Activated T-helper 17 cell treated with anti-CD3 and anti-CD28 coated beads, Interleukin-2, amount 50 U/mL, for 72 hours (primary cell): ENCODE data around the gene C13orf46. TPM values are rescaled to one million over a fixed set of nuclear protein-coding genes. Genes with fewer than 3 reads are reported as not detected.

Experiments
- ATAC-seq: fragments of 150-1000 bp; cut with Tn5 transposase; replicated peaks from 2 replicates; pipeline ENCODE4 v1.10.0; 2021; ENCODE audit warnings: mild to moderate bottlenecking, moderate library complexity
- H3K27ac Mint-ChIP-seq: one replicate; pipeline ENCODE4 v1.8.0; 2022; ENCODE audit warnings: mixed read lengths
- H3K27me3 Mint-ChIP-seq: one replicate; pipeline ENCODE4 v1.8.0; 2022; ENCODE audit warnings: mixed read lengths
- H3K36me3 Mint-ChIP-seq: one replicate; pipeline ENCODE4 v1.8.0; 2022; ENCODE audit warnings: low read depth, mild to moderate bottlenecking, mixed read lengths
- H3K4me1 Mint-ChIP-seq: one replicate; pipeline ENCODE4 v1.8.0; 2022; ENCODE audit warnings: mixed read lengths
- H3K4me3 Mint-ChIP-seq: one replicate; pipeline ENCODE4 v1.8.0; 2022; ENCODE audit warnings: mild to moderate bottlenecking, mixed read lengths
- H3K9me3 Mint-ChIP-seq: one replicate; pipeline ENCODE4 v1.8.0; 2022; ENCODE audit warnings: mixed read lengths
- total RNA-seq, 2 donors: library from RNA; stranded (reverse); gene quantifications; one replicate each; pipeline ENCODE4 v1.2.3, GENCODE V29; 2022

Gene C13orf46
- total RNA-seq, 2 donors from 2014 or later = 1.3 to 3.9 TPM

DNA sequence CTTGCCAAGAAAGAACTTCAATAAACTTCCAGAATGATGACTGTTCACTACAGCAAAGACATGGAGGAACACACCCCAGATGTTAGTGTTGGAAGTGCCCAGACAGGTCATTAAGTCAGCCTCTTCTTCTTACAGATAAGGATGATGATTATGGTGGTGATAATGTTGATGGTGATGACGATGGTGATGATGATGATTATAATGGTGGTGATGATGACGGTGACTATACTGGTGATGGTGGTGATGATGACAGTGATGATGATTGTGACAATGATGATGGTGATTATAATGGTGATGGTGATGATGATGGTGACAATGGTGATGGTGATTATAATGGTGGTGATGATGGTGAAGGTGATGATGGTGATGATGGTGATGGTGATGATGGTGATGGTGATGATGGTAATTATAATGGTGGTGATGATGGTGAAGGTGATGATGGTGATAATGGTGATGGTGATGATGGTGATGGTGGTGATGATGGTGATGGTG, 8.4 kb downstream of the C13orf46 start:
- Mint-ChIP-seq H3K27ac (no peak overlapping the region), H3K4me1 (peaks cover 4% of the 10 kb centered on the region), H3K9me3 (peaks cover 2% of the 10 kb centered on the region), H3K4me3 (no peak overlapping the region), H3K27me3 (no peaks in the 10 kb centered on the region), H3K36me3 (peaks cover 7% of the 10 kb centered on the region)
- no peak for ATAC-seq

DNA sequence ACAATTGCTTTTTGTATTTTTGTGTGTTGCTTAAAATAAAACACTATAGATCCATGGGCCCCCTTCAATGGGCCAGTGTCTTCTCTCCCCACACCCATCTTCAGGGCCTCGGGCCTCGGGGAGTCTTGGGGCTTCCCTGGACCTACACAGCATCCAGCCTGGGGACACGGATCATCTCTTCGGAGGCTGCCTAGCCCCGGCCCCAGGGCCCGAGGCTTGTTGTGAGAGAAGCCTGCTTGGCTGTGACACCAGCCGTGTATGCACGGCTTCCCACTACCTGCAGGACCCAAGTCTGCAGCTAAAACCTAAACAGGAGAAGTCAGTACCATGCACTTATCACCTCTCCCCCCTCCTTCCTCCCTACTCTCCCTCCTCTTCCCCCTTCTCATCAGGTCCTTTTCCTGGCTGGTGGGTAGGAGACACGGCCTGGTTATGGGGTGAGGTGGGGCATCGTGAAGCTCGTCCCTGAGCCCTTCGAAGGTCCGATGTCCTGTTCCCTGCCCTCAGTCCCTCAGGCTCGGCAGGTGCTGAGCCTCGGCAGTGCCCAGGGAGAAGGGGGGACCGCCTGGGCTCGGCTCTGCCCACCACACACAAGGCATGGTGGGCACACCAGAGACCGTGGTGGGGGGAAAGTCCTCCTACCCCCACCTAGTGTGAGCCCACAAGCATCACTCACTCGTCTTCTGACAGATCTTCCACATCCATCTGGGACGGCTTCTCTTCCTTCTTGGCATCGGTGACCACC, 9.5 kb downstream of the C13orf46 start:
- no peak overlapping the region for H3K27ac Mint-ChIP-seq
- no peak overlapping the region for H3K4me3 Mint-ChIP-seq
- H3K36me3 Mint-ChIP-seq = peaks cover 8% of the 10 kb centered on the region
- H3K9me3 Mint-ChIP-seq = peaks cover 3% of the 10 kb centered on the region
- no peak for ATAC-seq
- peaks cover 4% of the 10 kb centered on the region for H3K4me1 Mint-ChIP-seq
- H3K27me3 Mint-ChIP-seq = no peaks in the 10 kb centered on the region

DNA sequence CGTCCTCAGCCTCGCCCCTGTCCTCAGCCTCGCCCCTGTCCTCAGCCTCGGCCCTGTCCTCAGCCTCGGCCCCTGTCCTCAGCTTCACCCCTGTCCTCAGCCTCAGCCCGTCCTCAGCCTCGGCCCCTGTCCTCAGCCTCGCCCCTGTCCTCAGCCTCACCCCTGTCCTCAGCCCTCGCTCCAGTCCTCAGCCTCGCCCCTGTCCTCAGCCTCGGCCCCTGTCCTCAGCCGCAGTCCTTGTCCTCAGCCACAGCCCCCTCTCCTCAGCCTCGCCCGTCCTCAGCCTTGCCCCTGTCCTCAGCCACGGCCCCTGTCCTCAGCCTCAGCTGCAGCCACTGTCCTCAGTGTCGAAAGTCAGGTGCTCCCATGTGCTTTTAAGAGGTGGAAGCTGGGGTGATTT, 10.5 kb downstream of the C13orf46 start:
- H3K4me3 Mint-ChIP-seq = no peak overlapping the region
- peaks cover 3% of the 10 kb centered on the region for H3K9me3 Mint-ChIP-seq
- H3K36me3 Mint-ChIP-seq = peaks cover 14% of the 10 kb centered on the region
- H3K4me1 Mint-ChIP-seq = peaks cover 9% of the 10 kb centered on the region
- H3K27ac Mint-ChIP-seq = no peak overlapping the region
- no peaks in the 10 kb centered on the region for H3K27me3 Mint-ChIP-seq
- ATAC-seq = no peak

DNA sequence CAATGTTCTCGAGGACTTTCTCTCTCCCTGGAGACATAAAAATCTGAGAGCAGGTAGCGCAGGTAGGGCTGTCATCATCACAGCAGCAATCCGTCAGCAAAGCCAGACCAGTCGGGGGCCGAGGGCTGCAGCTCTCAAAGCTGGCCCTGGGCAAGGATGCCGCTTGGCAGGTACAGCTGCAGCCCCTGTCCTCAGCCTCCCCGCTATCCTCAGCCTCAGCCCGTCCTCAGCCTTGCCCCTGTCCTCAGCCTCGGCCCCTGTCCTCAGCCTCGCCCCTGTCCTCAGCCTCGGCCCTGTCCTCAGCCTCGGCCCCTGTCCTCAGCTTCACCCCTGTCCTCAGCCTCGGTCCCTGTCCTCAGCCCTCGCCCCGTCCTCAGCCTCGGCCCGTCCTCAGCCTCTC, 10.9 kb downstream of the C13orf46 start:
- no peaks in the 10 kb centered on the region for H3K27me3 Mint-ChIP-seq
- no peak for ATAC-seq
- peaks cover 13% of the 10 kb centered on the region for H3K4me1 Mint-ChIP-seq
- H3K4me3 Mint-ChIP-seq = no peak overlapping the region
- H3K9me3 Mint-ChIP-seq = peaks cover 3% of the 10 kb centered on the region
- peaks cover 14% of the 10 kb centered on the region for H3K36me3 Mint-ChIP-seq
- H3K27ac Mint-ChIP-seq = no peak overlapping the region

DNA sequence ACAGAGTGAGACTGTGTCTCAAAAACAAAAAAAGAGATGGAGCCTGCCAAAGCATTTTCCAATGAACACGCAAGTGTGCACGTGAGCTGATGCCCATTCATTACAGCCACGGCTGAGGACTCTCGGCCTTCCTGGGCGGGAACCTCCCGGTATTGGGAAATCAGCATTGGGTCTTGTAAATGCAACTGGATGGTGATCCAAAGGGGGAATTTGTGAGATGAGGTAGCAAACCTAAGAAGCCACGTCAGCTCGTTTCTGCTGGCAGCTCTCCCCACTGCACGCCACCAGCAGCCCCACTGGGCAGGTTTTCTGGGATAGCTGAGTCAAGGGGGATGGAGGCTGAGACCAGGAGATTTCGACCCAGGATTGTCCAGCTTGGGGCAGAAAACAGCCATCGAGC, 11.5 kb downstream of the C13orf46 start:
- no peak overlapping the region for H3K4me3 Mint-ChIP-seq
- peaks cover 14% of the 10 kb centered on the region for H3K36me3 Mint-ChIP-seq
- peaks cover 3% of the 10 kb centered on the region for H3K9me3 Mint-ChIP-seq
- peaks cover 19% of the 10 kb centered on the region for H3K4me1 Mint-ChIP-seq
- no peak overlapping the region for H3K27ac Mint-ChIP-seq
- no peaks in the 10 kb centered on the region for H3K27me3 Mint-ChIP-seq
- ATAC-seq = no peak

DNA sequence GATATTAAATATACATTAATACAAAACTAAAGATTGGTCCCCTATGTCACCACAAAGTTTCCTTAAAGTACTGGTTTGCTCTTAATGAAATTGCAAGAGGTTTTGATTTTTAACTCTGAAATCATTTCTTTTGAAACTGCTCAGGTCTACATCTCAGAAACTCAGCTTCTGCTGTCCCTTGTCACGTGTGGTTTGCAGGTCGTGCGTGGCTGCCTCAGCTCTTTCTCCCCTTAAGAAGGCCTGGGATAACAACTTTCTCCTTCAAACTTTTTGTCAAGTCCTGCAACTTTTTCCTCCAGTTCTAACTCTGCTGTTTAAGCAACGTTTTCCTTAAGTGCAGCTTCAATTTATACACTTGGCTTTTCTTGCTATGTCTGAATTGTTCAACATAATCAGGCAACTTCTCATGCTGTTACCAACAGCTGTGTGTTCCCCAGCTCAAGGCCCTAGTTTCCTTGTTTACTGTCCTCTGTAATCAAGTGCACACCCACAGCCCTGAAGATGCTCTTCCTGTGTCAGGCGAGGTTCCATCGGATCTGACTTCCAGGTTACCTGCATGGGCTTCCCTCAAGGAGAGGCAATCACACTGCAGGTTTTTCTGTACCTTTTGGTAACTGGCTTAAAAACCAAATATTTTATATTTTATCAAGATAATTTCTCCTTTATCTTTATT, 13.5 kb downstream of the C13orf46 start:
- H3K4me1 Mint-ChIP-seq = peaks cover 19% of the 10 kb centered on the region
- ATAC-seq = no peak
- H3K36me3 Mint-ChIP-seq = peaks cover 21% of the 10 kb centered on the region
- no peak overlapping the region for H3K27ac Mint-ChIP-seq
- no peaks in the 10 kb centered on the region for H3K27me3 Mint-ChIP-seq
- H3K4me3 Mint-ChIP-seq = no peak overlapping the region
- H3K9me3 Mint-ChIP-seq = peaks cover 3% of the 10 kb centered on the region

DNA sequence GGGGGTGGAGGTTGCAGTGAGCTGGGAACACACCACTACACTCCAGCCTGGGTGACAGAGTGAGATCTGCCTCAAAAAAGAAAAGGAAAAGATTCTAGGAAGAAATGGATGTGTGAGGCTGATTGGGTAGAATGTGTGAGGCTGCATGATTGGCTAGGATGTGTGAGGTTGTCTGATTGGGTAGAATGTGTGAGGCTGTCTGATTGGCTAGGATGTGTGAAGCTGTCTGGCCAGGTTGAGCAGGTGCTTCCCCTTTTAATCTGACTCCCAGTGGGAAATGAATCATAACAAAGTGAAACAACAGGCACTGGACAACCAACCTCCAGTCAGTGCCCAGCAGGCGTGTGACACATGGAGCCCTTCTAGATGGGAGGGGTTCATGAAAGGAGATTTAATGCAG, 14.7 kb downstream of the C13orf46 start:
- peak; percentile 96 for ATAC-seq
- Mint-ChIP-seq H3K4me3 (no peak overlapping the region), H3K36me3 (peaks cover 29% of the 10 kb centered on the region), H3K9me3 (peaks cover 3% of the 10 kb centered on the region), H3K27me3 (no peaks in the 10 kb centered on the region), H3K27ac (peak overlapping the region; percentile 51), H3K4me1 (peaks cover 19% of the 10 kb centered on the region)

DNA sequence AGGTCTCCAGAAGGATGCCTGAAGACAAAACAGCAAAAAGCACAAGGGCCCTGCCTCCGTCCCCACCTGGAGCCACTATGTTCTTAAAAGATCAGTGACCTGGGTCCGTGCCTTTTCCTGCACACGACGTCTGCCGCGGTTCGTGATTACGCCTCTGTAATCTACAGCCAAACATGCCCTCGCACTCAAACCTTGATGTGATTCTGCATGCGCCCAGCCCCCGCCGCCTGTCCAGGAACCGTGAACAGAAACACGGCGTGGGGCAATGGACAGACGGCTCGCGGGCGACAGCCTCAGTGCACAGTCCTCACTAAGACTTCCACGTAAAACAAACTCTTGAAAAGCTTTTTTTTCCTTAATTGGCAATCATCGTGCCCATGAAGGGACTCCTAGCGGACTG, 15.5 kb downstream of the C13orf46 start:
- Mint-ChIP-seq H3K4me1 (peaks cover 19% of the 10 kb centered on the region), H3K36me3 (peaks cover 29% of the 10 kb centered on the region), H3K9me3 (peaks cover 3% of the 10 kb centered on the region), H3K4me3 (no peak overlapping the region), H3K27me3 (no peaks in the 10 kb centered on the region), H3K27ac (no peak overlapping the region)
- no peak for ATAC-seq

DNA sequence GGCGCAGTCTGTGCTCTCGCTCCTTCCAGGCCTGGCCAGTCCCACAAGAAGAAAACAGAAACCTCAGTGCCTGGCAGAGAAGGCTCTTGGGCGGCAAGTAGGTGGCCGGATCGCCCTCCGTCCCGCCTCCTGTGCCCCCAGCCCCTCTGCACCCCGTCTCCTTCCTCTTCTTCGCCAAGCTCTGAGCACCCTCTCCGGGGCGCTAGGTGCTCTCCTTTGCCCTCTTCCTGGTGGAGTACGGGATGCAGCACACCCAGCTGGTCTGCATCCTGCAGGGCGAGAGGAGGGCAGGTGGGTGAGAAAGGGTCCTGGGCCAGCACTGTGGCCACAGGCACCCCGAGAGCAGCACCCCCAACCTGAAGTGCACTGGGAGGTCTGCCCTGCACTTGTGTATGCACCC, 17.3 kb downstream of the C13orf46 start:
- Mint-ChIP-seq H3K9me3 (peaks cover 3% of the 10 kb centered on the region), H3K27me3 (no peaks in the 10 kb centered on the region), H3K27ac (peak overlapping the region; percentile 31), H3K4me3 (no peak overlapping the region), H3K36me3 (peaks cover 29% of the 10 kb centered on the region), H3K4me1 (peaks cover 15% of the 10 kb centered on the region)
- ATAC-seq = no peak

DNA sequence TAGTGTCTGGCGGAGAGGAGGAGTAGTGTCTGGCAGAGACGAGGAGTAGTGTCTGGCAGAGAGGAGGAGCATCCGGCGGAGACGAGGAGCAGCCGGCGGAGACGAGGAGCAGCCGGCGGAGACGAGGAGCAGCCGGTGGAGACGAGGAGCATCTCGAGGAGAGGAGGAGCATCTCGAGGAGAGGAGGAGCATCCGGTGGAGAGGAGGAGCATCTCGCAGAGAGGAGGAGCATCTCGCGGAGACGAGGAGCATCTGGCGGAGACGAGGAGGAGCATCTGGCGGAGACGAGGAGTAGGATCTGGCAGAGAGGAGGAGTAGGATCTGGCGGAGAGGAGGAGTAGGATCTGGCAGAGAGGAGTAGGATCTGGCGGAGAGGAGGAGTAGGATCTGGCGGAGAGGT, 18.2 kb downstream of the C13orf46 start:
- Mint-ChIP-seq H3K27ac (peak overlapping the region; percentile 31), H3K9me3 (peaks cover 3% of the 10 kb centered on the region), H3K4me3 (no peak overlapping the region), H3K27me3 (no peaks in the 10 kb centered on the region), H3K4me1 (peaks cover 15% of the 10 kb centered on the region), H3K36me3 (peaks cover 29% of the 10 kb centered on the region)
- ATAC-seq = no peak

DNA sequence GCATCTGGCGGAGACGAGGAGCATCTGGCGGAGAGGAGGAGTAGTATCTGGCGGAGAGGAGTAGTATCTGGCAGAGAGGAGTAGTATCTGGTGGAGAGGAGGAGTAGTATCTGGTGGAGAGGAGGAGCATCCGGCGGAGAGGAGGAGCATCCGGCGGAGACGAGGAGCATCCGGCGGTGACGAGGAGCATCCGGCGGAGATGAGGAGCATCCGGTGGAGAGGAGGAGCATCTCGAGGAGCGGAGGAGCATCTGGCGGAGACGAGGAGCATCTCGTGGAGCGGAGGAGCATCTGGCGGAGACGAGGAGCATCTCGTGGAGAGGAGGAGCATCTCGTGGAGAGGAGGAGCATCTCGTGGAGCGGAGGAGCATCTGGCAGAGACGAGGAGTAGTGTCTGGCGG, 18.6 kb downstream of the C13orf46 start:
- H3K27ac Mint-ChIP-seq = no peak overlapping the region
- peaks cover 26% of the 10 kb centered on the region for H3K36me3 Mint-ChIP-seq
- no peak for ATAC-seq
- H3K4me1 Mint-ChIP-seq = peaks cover 15% of the 10 kb centered on the region
- no peaks in the 10 kb centered on the region for H3K27me3 Mint-ChIP-seq
- H3K4me3 Mint-ChIP-seq = no peak overlapping the region
- no peaks in the 10 kb centered on the region for H3K9me3 Mint-ChIP-seq

DNA sequence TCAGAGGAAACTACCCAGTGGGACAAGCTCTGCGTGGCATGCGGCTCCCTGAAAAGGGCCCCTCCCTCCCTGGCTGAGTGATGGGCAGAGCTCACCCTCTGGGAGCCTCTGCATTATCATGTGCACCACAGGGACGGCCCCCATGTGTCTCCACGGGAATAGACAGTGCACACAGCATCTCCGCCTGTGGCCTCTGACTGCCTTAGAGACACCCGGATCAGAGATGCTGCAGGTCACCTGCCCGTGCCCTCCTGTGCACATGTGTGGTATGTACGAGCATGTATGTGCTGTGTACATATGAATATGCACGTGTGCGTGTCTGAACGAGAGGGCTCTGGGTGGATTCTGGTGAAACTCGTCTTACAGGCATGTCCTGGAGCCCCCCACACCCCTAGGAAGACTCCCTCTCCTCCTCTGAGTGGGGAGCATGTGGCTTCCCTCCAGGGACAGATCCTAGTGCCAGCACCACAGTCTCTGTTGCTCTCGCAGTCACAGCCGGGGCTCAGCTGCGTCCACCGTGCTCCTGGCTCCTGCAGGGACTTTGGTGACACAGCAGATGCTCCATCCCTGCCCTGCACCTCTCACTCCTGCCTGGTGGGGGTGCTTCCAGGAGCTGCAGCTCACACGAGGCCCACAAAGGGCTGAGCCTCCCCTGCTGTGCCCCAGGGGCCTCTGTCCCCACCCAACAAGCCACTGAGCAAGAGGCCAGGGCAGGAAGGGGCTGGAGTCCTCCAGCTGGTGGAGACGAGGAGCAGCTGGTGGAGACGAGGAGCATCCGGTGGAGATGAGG, 19.6 kb downstream of the C13orf46 start:
- no peaks in the 10 kb centered on the region for H3K27me3 Mint-ChIP-seq
- H3K9me3 Mint-ChIP-seq = no peaks in the 10 kb centered on the region
- no peak overlapping the region for H3K27ac Mint-ChIP-seq
- peaks cover 12% of the 10 kb centered on the region for H3K4me1 Mint-ChIP-seq
- H3K36me3 Mint-ChIP-seq = peaks cover 20% of the 10 kb centered on the region
- no peak for ATAC-seq
- H3K4me3 Mint-ChIP-seq = no peak overlapping the region

DNA sequence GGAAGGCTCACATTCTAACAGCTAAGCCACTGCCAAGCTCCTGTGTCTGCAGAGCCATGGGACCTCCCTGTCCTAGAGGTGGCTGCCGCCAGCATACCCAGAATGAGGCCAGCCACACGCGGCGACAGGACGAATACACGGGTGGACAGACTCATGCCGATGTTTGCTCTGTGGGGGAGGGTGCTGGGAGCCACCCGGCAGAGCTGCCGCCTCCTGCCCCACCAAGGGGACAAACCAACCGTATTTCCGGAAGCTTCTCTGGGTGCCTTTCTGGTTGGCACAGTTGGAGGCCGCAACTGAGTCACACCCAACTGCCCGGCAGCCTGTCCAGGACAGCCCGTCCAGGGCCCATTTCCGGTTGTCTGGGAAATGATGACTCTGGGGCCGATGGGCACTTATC, 20.3 kb downstream of the C13orf46 start:
- Mint-ChIP-seq H3K4me1 (peaks cover 9% of the 10 kb centered on the region), H3K9me3 (no peaks in the 10 kb centered on the region), H3K4me3 (no peak overlapping the region), H3K27ac (no peak overlapping the region), H3K36me3 (peaks cover 16% of the 10 kb centered on the region), H3K27me3 (no peaks in the 10 kb centered on the region)
- ATAC-seq = no peak

DNA sequence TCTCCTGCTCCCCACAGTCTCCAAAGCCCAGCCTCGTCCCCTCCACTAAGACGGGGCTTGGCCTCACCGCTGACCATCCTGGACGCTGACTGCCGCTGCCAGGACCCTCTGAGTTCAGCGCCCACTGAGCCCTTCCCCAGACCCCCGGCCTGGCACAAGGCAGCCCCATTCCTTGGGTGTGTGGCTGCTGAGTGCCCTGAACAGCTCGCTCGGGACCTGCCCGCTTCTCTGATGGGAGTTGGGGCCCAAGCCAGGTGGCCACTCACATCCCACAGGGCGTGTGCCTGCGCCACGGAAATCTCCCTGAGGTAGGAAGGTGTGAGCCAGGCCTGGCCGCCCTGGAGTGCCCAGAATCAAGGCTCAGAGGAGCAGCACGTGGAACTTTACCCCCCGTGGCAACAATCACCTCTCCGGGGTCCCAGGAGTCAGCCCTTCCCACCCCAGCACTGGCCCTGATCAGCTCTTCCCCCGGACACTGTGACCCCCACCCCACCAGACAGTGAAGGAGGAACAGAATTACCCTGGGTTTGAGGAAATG, 20.8 kb downstream of the C13orf46 start:
- Mint-ChIP-seq H3K4me3 (no peak overlapping the region), H3K4me1 (peaks cover 6% of the 10 kb centered on the region), H3K36me3 (peaks cover 16% of the 10 kb centered on the region), H3K9me3 (no peaks in the 10 kb centered on the region), H3K27me3 (no peaks in the 10 kb centered on the region), H3K27ac (no peak overlapping the region)
- ATAC-seq = no peak
